Lung (tissue), 12 donors: ENCODE measurements around the gene ARHGEF16. TPM values are rescaled to one million over a fixed set of nuclear protein-coding genes. Genes with fewer than 3 reads are reported as not detected.

ENCODE experiments used
- ATAC-seq: fragments of 200-7000 bp; cut with Tn5 transposase; one replicate; pipeline ENCODE4 v1.9.1; 2020; ENCODE audit warnings: moderate number of reproducible peaks; ENCODE audit not compliant: insufficient read depth, low FRiP score
- DNase-seq, 3 donors: peaks; one replicate each; pipeline ENCODE4 v3.0.0-alpha.2; 2013 to 2017
- H3K27ac ChIP-seq, 2 donors: one replicate each; pipeline ENCODE4 v1.5.1; 2013; ENCODE audit warnings: mild to moderate bottlenecking in 2 of 2, moderate library complexity in 2 of 2, control low read depth in 1 of 2, inconsistent platforms in 1 of 2, low read depth in 1 of 2, low read length in 1 of 2
- H3K27me3 ChIP-seq, 3 donors: one replicate each; pipeline ENCODE4 v1.5.1; 2013; ENCODE audit warnings: low read length in 2 of 3; ENCODE audit not compliant: control insufficient read depth in 3 of 3, insufficient read depth in 3 of 3
- H3K36me3 ChIP-seq, 4 donors: one replicate each; pipeline ENCODE4 v1.5.1; 2013; ENCODE audit warnings: low read length in 4 of 4, mild to moderate bottlenecking in 1 of 4, moderate library complexity in 1 of 4; ENCODE audit not compliant: control insufficient read depth in 4 of 4, insufficient read depth in 4 of 4
- H3K4me1 ChIP-seq, 5 donors: one replicate each; pipeline ENCODE4 v1.5.1; 2013; ENCODE audit warnings: low read length in 5 of 5, mild to moderate bottlenecking in 2 of 5, moderate library complexity in 1 of 5; ENCODE audit not compliant: control insufficient read depth in 5 of 5, insufficient read depth in 5 of 5
- H3K4me3 ChIP-seq: one replicate; pipeline ENCODE4 v1.5.1; 2013; ENCODE audit warnings: mild to moderate bottlenecking, control low read depth, moderate library complexity
- H3K9ac ChIP-seq, 2 donors: one replicate each; pipeline ENCODE4 v1.5.1; 2013; ENCODE audit warnings: low read length in 2 of 2, control low read depth in 1 of 2; ENCODE audit not compliant: insufficient read depth in 1 of 2
- H3K9me3 ChIP-seq, 4 donors: one replicate each; pipeline ENCODE4 v1.5.1; 2013; ENCODE audit warnings: low read length in 3 of 4, mild to moderate bottlenecking in 1 of 4, moderate library complexity in 1 of 4; ENCODE audit not compliant: control insufficient read depth in 4 of 4, insufficient read depth in 3 of 4
- WGBS, 2 donors: extraction: QIAGEN DNeasy Blood & Tissue Kit; methylation state at CpG; one replicate each; pipeline ENCODE4 v1.1.7; 2013; 5-methylcytosine and 5-hydroxymethylcytosine counted together
- polyA plus RNA-seq, 2 donors: library from polyadenylated mRNA; stranded (reverse); fragments of 200-250 nt; gene quantifications; one replicate each; pipeline ENCODE4 v1.2.1, GENCODE V29; 2013
- total RNA-seq, 2 donors: library from RNA; depleted of rRNA in 1 of 2; stranded (reverse); fragments of >200 nt in 1 of 2; gene quantifications; one replicate each; pipeline ENCODE4 v1.2.1, GENCODE V29; 2014 to 2021
- TF ChIP-seq, protein P1 (sequence below): IDR thresholded peaks from 2 replicates; pipeline ENCODE4 v1.5.1; 2012; ENCODE audit warnings: mild to moderate bottlenecking; ENCODE audit errors: control extremely low read depth, extremely low read depth
- donor health status: control.
- donor health status: control.
- donor health status: Bipolar disorder and iron deficiency.
- donor health status: healthy.
- donor health status: DM: yes; HTN: yes; CAD: no.

ARHGEF16 gene
- total and polyA plus RNA-seq, 4 donors, result 6.5 to 14.8 (median 9.8) TPM

DNA sequence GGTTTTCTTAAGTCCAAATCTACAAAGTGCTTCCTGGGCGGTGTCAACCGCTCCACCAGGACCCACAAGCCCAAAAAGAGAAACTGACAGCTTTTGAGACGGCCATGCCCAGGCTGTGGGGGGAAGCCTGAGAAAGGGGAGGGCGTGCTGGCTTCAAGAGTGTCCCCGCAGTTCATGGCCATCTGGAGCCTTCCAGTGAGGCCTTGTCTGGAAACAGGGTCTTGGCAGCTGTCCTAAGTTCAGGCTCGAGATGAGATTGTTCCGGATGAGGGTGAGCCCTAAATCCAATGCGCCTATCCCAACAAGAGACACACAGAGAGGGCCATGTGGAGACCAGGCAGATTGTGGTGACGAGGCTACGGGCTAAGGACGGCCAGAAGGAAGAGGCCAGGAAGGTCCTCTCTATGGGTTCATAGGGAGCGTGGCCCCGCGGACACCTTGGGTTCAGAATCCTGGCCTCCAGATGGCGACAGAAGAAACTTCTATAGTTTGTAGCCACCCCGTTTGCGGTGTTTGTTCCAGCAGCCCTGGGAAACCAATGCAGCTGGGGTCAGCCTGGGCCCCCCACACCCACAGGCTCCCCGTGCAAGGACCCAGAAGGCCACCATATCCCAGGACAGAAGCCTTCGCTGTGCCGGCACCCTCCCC, 70.2 kb downstream of the ARHGEF16 start:
- Histone ChIP-seq H3K27me3 (no peaks in the 10 kb centered on the region), H3K27ac (no peak overlapping the region), H3K4me3 (no peak overlapping the region), H3K9ac (no peak overlapping the region), H3K9me3 (no peaks in the 10 kb centered on the region), H3K4me1 (peaks cover 0 to 12% (median 0%) of the 10 kb centered on the region in 5 donors), H3K36me3 (peaks cover 0 to 11% (median 1%) of the 10 kb centered on the region in 4 donors)
- TF ChIP-seq, protein P1, sequence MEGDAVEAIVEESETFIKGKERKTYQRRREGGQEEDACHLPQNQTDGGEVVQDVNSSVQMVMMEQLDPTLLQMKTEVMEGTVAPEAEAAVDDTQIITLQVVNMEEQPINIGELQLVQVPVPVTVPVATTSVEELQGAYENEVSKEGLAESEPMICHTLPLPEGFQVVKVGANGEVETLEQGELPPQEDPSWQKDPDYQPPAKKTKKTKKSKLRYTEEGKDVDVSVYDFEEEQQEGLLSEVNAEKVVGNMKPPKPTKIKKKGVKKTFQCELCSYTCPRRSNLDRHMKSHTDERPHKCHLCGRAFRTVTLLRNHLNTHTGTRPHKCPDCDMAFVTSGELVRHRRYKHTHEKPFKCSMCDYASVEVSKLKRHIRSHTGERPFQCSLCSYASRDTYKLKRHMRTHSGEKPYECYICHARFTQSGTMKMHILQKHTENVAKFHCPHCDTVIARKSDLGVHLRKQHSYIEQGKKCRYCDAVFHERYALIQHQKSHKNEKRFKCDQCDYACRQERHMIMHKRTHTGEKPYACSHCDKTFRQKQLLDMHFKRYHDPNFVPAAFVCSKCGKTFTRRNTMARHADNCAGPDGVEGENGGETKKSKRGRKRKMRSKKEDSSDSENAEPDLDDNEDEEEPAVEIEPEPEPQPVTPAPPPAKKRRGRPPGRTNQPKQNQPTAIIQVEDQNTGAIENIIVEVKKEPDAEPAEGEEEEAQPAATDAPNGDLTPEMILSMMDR, result no peak
- DNase-seq (peak in 1 of 3 donors; percentile 39), ATAC-seq (no peak)
- WGBS, 2 donors, result 90% methylated on average over 20 of the region's 20 CpGs

DNA sequence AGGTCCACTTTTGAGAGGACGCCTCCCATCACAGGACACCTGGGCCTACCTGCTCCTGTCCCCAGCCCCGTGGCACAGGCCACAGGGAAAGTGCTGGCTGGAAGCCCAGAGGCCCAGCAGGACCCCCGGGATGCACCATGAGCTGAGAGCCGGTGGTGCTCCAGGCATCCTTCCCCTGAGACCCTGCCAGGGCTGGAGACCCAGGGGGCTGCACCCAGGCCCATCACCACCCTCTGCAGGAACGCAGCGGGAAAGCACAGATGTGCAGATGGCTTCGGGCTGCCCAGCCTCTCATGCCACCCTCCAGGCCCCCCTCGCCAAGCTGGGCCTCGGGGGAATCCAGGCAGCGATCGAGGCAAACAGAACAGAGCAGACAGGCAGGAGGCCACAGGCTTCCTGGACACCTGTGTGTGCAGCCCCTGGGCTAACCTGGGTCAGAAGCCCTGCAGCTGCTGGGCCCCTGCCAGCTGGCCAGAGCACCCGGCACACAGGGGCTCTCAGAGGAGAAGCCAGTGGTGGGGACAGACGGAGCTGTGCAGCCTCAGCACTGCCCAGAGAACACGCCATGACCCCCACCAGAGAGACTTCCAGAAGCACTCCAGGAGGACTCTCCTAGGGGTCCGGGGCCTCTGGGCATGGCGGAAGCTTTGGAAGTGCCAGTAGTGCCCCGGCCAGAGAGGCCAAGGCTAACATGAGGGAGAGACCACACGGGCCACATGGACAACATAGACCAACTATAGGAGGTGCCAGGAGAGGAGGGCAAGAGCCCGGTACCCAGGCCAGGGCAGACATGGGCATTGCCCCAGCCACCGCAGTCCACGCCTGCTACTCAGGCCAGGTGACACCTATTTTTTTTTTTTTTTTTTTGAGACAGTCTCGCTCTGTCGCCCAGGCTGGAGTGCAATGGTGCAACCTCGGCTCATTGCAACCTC, 71.4 kb downstream of the ARHGEF16 start:
- H3K4me1 ChIP-seq, result peaks cover 0 to 24% (median 6%) of the 10 kb centered on the region in 5 donors
- TF ChIP-seq, protein P1, result no peak
- DNase-seq (no peak), ATAC-seq (no peak)
- H3K9me3 ChIP-seq, result no peaks in the 10 kb centered on the region
- H3K27ac ChIP-seq, result no peak overlapping the region
- peaks cover 0 to 9% (median 1%) of the 10 kb centered on the region in 4 donors for H3K36me3 ChIP-seq
- WGBS, 2 donors, result 89 to 90% methylated on average over 23 to 24 of the region's 24 CpGs
- H3K9ac ChIP-seq, result no peak overlapping the region
- H3K4me3 ChIP-seq, result no peak overlapping the region
- no peaks in the 10 kb centered on the region for H3K27me3 ChIP-seq

DNA sequence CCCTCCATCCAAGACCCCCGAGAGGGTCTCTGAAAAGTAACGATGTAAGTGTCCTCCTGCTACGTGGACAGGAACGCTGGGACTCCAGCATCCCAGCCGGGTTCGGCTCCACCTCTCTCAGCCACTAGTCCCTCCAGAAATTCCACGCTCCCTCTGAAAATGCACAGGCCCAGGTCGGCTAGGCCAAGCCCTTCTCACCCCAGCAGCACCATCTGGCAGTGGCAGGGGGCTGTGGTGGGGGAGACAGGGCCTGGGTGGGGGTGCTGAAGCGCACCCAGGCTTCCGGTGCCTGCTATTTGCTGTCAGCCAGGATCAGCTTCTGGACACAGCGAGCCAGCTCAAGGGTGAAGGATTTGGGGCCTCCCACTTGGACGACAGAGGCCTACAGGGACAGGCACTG, 73.3 kb downstream of the ARHGEF16 start:
- Histone ChIP-seq H3K27me3 (no peaks in the 10 kb centered on the region), H3K9me3 (no peaks in the 10 kb centered on the region), H3K36me3 (peaks cover 0 to 9% (median 0%) of the 10 kb centered on the region in 4 donors), H3K4me1 (peaks cover 0 to 27% (median 6%) of the 10 kb centered on the region in 5 donors), H3K27ac (no peak overlapping the region), H3K9ac (no peak overlapping the region), H3K4me3 (no peak overlapping the region)
- no peak for DNase-seq
- TF ChIP-seq, protein P1, result no peak
- no peak for ATAC-seq
- WGBS, 2 donors, result 89 to 94% methylated on average over 12 of the region's 12 CpGs
